Hepatocyte (in vitro differentiated cells): ENCODE data around the gene LRP1B. TPM values are rescaled to one million over a fixed set of nuclear protein-coding genes. Genes with fewer than 3 reads are reported as not detected.

Experiments used
- DNase-seq: peaks from one replicate; pipeline ENCODE4 v3.0.0-alpha.2; 2016; ENCODE audit warnings: low spot score
- H2AFZ ChIP-seq: fragments of 200-600 bp; sonication (generic); 2 replicates; pipeline ENCODE4 v1.6.0; 2016; ENCODE audit warnings: antibody characterized with exemption, mild to moderate bottlenecking
- H3K27ac ChIP-seq: fragments of 200-600 bp; sonication (generic); 2 replicates; pipeline ENCODE4 v1.5.1; 2016; ENCODE audit warnings: mild to moderate bottlenecking
- H3K27me3 ChIP-seq: fragments of 200-600 bp; sonication (generic); 2 replicates; pipeline ENCODE4 v1.6.1; 2016
- H3K36me3 ChIP-seq: fragments of 200-600 bp; sonication (generic); replicated peaks from 2 replicates; pipeline ENCODE4 v1.5.1; 2016; ENCODE audit warnings: low read depth; ENCODE audit not compliant: insufficient read depth
- H3K4me1 ChIP-seq: fragments of 200-600 bp; sonication (generic); 2 replicates; pipeline ENCODE4 v1.5.1; 2016; ENCODE audit warnings: mild to moderate bottlenecking, moderate library complexity; ENCODE audit not compliant: insufficient read depth
- H3K4me2 ChIP-seq: fragments of 200-600 bp; sonication (generic); 2 replicates; pipeline ENCODE4 v1.6.0; 2016
- H3K4me3 ChIP-seq: fragments of 200-600 bp; sonication (generic); 2 replicates; pipeline ENCODE4 v1.5.1; 2016; ENCODE audit warnings: mild to moderate bottlenecking
- H3K79me2 ChIP-seq: fragments of 200-600 bp; sonication (generic); 2 replicates; pipeline ENCODE4 v1.6.0; 2017; ENCODE audit warnings: mild to moderate bottlenecking
- H3K9me2 ChIP-seq: fragments of 200-600 bp; sonication (generic); replicated peaks from 2 replicates; pipeline ENCODE4 v1.6.0; 2017; ENCODE audit warnings: mild to moderate bottlenecking; ENCODE audit not compliant: insufficient read depth
- H3K9me3 ChIP-seq: fragments of 200-600 bp; sonication (generic); 2 replicates; pipeline ENCODE4 v1.5.1; 2016; ENCODE audit warnings: low read depth, mild to moderate bottlenecking
- H4K20me1 ChIP-seq: fragments of 200-600 bp; sonication (generic); 2 replicates; pipeline ENCODE4 v1.6.0; 2016; ENCODE audit warnings: mild to moderate bottlenecking; ENCODE audit not compliant: insufficient read depth, poor library complexity, severe bottlenecking
- CTCF ChIP-seq: fragments of 200-600 bp; sonication (generic); IDR thresholded peaks from 2 replicates; pipeline ENCODE4 v1.5.1; 2016; ENCODE audit warnings: antibody characterized with exemption, mild to moderate bottlenecking; ENCODE audit not compliant: poor library complexity
- EZH2 ChIP-seq: fragments of 200-600 bp; sonication (generic); IDR thresholded peaks from 2 replicates; pipeline ENCODE4 v1.6.1; 2016; ENCODE audit warnings: antibody characterized with exemption, mild to moderate bottlenecking, borderline replicate concordance
- EZH2phosphoT487 ChIP-seq: fragments of 200-600 bp; sonication (generic); IDR thresholded peaks from one replicate; pipeline ENCODE4 v1.6.1; 2018; ENCODE audit warnings: antibody characterized with exemption, mild to moderate bottlenecking, low read depth, moderate library complexity; ENCODE audit not compliant: unreplicated experiment, severe bottlenecking
- WGBS: methylation state at CpG from one replicate; pipeline ENCODE4 v1.1.6; 2016; ENCODE audit warnings: low lambda C conversion rate; ENCODE audit errors: missing lambda C conversion rate; 5-methylcytosine and 5-hydroxymethylcytosine counted together
- polyA plus RNA-seq: library from polyadenylated mRNA; unstranded; fragments of >200 nt; fragmentation: Nextera tagmentation; extraction: Ambion mirVana; gene quantifications from 2 replicates; pipeline ENCODE4 v1.2.1, GENCODE V29; 2016
- total RNA-seq: library from RNA; depleted of rRNA; stranded (reverse); fragments of >200 nt; gene quantifications from 2 replicates; pipeline ENCODE4 v1.2.3, GENCODE V29; 2014

The LRP1B gene
- total and polyA plus RNA-seq, 2 experiments from 2014 or later: 0.65 to 2.0 TPM

- H3K9me2 ChIP-seq: no peaks in the 10 kb centered on the region
- no peaks in the 10 kb centered on the region for H3K79me2 ChIP-seq
- no peak overlapping the region for H3K27ac ChIP-seq
- H3K4me2 ChIP-seq: no peak overlapping the region
- WGBS: 58% methylated on average over 4 of the region's 4 CpGs
- H3K27me3 ChIP-seq: no peaks in the 10 kb centered on the region
- no peaks in the 10 kb centered on the region for H3K9me3 ChIP-seq
- H4K20me1 ChIP-seq: no peaks in the 10 kb centered on the region
- no peak for DNase-seq
- TF ChIP-seq EZH2phosphoT487 (no peak), EZH2 (no peak), CTCF (no peak)
- H3K4me3 ChIP-seq: no peak overlapping the region
- H3K36me3 ChIP-seq: no peaks in the 10 kb centered on the region
- H2AFZ ChIP-seq: no peak overlapping the region
- no peaks in the 10 kb centered on the region for H3K4me1 ChIP-seq
Observed at GRCh38 chr2:140508756-140509155, 1622.1 kb downstream of the LRP1B start.

- no peaks in the 10 kb centered on the region for H3K9me3 ChIP-seq
- H3K4me3 ChIP-seq: no peak overlapping the region
- H4K20me1 ChIP-seq: no peaks in the 10 kb centered on the region
- no peak for DNase-seq
- no peaks in the 10 kb centered on the region for H3K27me3 ChIP-seq
- no peaks in the 10 kb centered on the region for H3K36me3 ChIP-seq
- H3K4me2 ChIP-seq: no peak overlapping the region
- H2AFZ ChIP-seq: no peak overlapping the region
- WGBS: 89% methylated on average over 2 of the region's 2 CpGs
- H3K79me2 ChIP-seq: no peaks in the 10 kb centered on the region
- H3K27ac ChIP-seq: no peak overlapping the region
- no peak for TF ChIP-seq EZH2
- TF ChIP-seq EZH2phosphoT487: no peak
- TF ChIP-seq CTCF: no peak
- H3K9me2 ChIP-seq: no peaks in the 10 kb centered on the region
- H3K4me1 ChIP-seq: no peaks in the 10 kb centered on the region
Observed at GRCh38 chr2:140506606-140507005, 1624.2 kb downstream of the LRP1B start.

- DNase-seq: no peak
- H3K4me1 ChIP-seq: no peaks in the 10 kb centered on the region
- H2AFZ ChIP-seq: no peak overlapping the region
- TF ChIP-seq CTCF: no peak
- no peak for TF ChIP-seq EZH2phosphoT487
- no peak for TF ChIP-seq EZH2
- WGBS: 72% methylated on average over 2 of the region's 2 CpGs
- no peaks in the 10 kb centered on the region for H4K20me1 ChIP-seq
- no peaks in the 10 kb centered on the region for H3K9me3 ChIP-seq
- H3K27ac ChIP-seq: no peak overlapping the region
- H3K36me3 ChIP-seq: no peaks in the 10 kb centered on the region
- no peaks in the 10 kb centered on the region for H3K9me2 ChIP-seq
- H3K27me3 ChIP-seq: no peaks in the 10 kb centered on the region
- H3K4me2 ChIP-seq: no peak overlapping the region
- H3K4me3 ChIP-seq: no peak overlapping the region
- H3K79me2 ChIP-seq: no peaks in the 10 kb centered on the region
Observed at GRCh38 chr2:140504601-140505000, 1626.2 kb downstream of the LRP1B start.
